Measurements from ENCODE around the gene THEM5.
"Not testable (repeated sequence)": the region's sequence is repeated elsewhere in the genome, so short reads cannot be mapped to it uniquely, and the experiment has no call there.

THEM5 gene, protein sequence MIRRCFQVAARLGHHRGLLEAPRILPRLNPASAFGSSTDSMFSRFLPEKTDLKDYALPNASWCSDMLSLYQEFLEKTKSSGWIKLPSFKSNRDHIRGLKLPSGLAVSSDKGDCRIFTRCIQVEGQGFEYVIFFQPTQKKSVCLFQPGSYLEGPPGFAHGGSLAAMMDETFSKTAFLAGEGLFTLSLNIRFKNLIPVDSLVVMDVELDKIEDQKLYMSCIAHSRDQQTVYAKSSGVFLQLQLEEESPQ

DNA sequence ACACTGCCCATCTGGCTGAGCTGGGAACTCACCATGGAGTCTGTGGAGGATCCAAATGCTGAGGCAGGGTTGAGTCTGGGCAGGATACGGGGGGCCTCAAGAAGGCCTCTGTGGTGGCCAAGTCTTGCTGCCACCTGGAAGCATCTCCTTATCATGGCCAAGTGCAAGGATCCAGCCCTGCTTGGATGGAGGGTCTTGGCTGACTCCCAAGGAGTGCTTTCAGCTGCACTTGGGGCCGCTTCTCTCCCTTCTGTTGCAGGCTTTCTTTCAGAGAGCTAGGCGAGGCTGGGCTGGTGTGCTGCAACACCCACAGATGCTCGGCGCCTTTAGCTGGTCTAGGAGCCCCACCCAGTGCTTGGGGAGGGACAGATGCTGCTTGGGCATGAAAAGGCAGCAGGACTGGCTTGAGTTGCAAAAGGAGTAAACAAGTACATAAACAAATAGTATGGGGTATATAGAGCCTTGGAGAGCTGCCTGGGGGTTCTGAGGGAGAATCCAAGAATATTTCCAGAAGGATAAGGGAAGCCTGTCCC lies at the start of gene THEM5:
THEM5 (minus strand) TSS at position 302 of the 533 bp plus-strand sequence; CDS start at position 155, 147 bp downstream.
- no peak for DNase-seq

DNA sequence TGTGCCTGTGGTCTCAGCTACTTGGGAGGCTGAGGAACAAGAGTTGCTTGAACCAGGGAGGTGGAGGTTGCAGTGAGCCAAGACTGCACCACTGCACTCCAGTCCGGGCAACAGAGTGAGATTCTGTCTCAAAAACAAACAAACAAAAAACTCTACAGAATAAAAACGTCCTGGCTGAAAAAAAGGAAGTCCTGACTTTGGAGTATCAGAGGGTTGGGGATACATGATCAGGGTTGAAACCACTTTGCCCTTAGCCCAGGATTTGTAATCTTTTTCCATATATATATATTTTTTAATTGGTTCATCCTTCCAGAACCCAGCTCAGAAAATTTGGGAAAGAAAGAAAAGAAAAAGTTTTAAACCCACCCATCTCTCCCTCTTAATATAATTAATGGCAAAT lies 49.3 kb upstream of the THEM5 start:
- DNase-seq, result no peak

DNA sequence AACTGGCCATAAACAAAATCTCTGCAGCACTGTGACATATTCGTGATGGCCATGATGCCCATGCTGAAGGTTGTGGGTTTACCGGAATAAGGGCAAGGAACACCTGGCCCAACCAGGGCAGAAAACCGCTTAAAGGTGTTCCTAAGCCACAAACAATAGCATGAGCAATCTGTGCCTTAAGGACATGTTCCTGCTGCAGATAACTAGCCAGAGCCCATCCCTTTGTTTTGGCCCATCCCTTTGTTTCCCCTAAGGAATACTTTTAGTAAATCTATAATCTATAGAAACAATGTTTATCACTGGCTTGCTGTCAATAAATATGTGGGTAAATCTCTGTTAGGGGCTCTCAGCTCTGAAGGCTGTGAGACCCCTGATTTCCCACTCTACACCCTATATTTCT lies 47.3 kb upstream of the THEM5 start:
- not testable (repeated sequence) for DNase-seq

DNA sequence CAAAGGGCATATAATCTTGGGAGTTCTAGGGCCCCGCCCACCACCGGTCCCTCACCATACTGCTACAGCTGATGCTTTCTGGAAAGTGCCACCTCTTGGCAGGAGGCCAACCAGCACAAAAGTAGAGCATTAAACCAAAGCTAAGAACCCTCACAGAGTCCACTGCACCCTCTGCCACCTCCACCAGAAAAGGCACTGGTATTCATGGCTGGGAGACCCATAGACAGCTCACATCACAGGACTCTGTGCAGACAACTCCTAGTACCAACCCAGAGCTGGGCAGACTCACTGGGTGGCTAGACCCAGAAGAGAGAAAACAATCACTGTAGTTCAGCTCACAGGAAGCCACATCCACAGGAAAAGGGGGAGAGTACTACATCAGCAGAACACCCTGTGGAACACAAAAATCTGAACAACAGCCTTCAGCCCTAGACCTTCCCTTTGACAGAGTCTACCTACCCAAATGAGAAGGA lies 45.0 kb upstream of the THEM5 start:
- no peak for DNase-seq

DNA sequence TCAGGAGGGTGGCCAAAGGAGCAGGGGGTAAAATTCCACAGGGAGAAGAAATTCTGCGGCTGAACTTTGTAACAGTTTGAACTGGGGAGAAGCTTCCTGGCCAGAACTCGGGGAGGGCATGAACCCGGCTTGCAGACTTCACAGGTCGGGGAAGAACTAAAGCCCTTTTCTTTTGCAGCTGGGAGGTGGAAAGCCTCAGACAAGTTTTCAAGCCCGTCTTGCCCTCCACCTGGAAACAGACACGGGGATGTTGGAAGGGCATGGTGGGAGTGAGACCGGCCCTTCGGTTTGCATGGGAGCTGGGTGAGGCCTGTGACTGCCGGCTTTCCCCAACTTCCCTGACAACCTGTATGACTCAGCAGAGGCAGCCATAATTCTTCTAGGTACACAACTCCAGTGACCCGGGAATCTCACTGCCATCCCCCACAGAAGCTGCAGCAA lies 44.5 kb upstream of the THEM5 start:
- no peak for DNase-seq

DNA sequence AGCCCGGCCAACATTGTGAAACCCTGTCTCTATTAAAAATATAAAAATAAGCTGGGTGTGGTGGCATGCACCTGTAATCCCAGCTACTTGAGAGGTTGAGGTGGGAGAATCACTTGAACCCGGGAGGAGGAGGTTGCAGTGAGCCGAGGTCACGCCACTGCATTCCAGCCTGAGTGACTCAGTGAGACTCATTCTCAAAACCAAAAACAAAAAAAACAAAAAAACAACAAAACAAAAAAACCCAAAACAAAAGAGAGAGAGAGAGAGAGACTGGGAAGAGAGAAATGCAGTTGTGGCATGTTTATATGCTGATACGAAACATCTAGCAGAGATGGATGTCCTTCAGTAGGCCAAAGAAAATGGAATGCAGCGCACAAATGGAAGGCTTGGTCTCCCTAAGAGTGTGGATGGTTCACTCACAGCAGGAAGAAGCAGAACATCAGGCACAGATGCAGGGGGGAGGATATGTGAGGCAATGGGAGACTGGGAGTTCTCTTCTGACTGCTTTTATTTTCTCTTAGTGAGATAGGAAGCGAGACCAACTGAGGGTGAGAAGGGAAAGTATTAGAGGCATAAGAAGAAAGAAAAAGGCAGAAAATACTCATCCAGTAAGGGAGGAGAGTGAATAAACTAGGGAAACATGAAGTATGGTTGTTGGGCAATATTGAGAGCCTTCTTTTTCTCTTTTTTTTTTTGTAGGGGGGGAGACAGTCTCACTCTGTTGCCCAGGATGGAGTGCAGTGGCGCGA lies 39.8 kb upstream of the THEM5 start:
- no peak for DNase-seq

DNA sequence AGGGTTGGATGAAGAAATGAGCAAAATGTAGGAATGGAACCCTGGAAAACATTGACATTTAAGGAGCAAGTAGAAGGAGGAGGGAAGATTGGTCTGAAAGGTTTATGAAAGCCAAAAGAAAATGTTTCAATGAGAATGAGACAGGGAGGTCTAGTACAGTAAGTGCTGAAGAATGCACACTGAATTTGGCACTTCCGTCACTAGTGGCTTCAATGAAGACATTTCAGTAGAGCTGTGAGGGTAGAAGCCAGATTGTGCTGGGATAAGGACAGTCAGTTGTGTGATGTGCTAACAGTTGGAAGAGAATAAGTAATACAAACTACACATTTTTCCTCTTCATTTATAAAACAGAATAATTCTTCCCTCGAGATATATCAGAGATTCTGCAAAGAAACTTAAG lies 38.7 kb upstream of the THEM5 start:
- no peak for DNase-seq

DNA sequence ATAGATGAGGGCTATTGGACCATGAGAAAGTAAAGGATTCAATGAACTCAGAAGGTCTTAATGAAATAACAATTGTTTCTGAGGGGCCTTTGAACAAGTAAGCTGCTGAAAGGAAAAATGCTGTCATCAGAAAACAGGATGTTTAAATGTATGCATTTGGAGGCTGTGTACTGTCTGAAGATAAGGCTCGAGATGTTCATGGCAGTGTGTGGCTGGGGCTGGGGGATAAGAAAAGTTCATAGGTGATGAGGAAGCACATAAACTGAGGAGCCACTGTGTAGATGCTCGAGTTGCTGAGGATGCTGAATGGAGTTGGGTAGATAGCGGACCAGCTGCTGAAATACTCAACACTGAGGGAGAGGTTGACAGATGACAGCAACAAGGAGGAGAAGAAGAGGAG lies 38.0 kb upstream of the THEM5 start:
- no peak for DNase-seq

DNA sequence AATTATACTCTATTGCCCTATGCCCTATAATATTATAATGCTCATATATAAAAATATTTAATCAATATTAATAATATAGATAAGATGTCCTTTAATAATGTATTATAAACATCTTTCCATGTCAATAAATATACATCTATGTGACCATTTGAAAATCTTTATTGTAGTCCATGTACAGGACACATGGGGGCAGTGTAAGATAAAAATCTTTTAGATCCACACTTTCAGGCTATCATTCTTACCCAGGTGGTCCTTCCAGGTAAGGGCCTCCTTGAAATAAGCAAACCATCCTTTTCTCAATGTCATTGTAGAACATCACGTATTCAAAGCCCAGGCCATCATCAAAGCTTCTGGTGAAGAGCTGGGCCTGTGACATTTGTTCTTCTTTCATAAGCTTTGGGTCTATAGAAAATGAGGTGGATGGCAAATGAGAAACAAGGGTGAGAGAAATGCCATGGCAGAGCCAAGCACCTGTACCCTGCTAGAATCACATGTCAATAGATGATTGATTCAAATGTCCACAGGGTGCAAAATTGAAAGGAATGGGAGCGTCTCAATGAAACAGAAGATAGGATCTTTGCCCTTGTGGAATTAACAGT lies 35.6 kb upstream of the THEM5 start:
- no peak for DNase-seq

DNA sequence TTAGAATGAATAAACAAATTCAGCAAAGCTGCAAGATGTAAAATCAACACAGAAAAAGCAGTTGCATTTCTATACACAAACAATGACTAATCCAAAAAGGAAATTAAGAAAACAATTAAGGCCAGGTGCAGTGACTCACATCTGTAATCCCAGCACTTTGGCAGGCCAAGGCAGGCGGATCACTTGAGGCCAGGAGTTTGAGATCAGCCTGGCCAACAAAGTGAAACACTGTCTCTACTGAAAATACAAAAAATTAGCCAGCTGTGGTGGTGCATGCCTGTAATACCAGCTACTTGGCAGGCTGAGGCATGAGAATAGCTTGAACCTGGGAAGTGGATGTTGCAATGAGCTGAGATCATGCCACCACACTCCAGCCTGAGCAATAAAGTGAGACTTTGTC lies 33.5 kb upstream of the THEM5 start:
- no peak for DNase-seq

DNA sequence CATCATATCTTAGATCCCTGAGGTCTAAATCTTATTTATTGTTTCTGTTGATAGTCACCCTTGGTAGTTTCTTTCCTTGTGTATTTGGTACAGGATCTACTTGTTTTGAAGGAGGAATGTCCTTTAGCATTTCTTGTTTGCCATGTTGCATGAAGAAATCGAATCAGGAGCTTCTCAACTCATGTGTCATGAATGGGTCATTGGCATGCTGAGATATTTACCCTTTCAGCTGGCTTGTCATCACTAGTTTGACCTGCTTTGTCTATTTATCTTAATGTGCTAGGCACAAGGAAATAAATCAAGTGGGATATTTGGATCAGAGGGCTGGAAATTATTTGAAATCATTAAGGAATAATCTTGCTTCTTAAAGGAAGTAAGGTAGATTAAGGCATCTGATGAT lies 32.0 kb upstream of the THEM5 start:
- no peak for DNase-seq

DNA sequence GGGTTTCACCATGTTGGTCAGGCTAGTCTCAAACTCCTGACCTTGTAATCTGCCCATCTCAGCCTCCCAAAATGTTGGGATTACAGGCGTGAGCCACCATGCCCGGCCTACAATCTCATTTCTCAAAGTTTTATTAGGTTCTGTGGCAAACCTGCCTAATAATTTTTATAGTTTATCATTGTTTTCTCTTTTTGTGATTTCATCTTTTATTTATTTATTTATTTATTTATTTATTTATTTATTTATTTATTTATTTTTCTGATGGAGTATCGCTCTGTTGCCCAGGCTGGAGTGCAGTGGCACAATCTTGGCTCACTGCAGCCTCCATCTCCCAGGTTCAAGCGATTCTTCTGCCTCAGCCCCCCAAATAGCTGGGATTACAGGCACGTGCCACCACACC lies 31.4 kb upstream of the THEM5 start:
- not testable (repeated sequence) for DNase-seq

DNA sequence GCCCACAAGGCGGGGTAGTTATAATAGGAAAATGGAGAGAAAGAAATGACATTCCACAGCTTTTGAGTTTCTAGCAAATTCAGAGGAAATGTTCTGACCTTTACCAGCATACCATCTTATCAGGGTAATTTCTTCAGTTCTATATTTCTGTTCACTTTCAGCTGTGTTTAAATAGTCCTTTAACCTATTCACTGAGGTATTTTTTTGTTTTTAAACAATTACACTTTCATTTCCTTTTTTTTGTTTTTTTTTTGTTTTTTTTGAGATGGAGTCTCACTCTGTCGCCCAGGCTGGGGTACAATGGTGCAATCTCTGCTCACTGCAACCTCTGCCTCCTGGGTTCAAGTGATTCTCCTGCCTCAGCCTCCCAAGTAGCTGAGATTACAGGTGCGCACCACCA lies 30.9 kb upstream of the THEM5 start:
- DNase-seq, result not testable (repeated sequence)

DNA sequence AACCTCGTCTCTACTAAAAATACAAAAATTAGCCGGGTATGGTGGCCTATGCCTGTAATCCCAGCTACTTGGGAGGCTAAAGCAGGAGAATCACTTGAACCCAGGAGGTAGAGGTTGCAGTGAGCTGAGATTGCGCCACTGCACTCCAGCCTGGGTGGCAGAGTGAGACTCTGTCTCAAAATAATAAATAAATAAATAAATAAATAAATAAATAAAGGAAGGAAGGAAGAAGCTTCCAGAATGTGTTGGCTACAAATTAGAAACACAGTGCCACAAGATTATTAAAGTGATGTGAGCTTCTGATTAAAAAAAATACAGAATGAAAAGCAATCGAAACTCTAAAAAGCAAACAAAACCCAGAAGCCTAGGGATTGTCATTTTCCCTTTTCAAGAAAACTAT lies 30.4 kb upstream of the THEM5 start:
- not testable (repeated sequence) for DNase-seq

DNA sequence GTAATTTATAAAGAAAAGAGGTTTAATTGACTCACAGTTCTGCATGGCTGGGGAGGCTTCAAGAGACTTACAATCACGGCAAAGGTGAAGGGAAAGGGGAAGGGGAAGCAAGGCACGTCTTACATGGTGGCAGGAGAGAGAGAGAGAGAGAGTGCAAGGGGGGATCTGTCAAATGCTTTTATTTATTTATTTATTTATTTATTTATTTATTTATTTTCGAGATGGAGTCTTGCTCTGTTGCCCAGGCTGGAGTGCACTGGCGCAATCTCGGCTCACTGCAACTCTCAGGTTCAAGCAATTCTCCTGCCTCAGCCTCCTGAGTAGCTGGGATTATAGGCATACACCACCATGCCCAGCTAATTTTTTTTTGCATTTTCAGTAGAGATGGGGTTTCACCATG lies 29.4 kb upstream of the THEM5 start:
- DNase-seq, result not testable (repeated sequence)

DNA sequence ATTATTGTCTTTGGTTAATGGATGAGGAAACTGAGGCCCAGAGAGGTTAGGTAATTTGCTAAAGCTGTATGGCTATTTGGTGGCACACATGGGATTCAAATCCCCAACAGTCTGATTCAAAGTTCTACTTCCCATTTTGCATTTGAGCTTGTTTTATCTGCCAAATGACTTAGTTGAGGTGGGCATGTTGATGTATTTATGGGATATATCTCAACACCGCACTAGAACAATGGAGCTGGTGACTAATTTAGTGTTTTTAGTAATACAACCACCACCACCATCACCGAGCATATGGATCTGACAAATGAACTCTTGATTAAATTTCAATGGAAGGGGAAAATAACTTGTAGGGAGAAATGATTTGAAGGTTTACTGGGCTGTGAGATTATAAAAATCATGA lies 29.0 kb upstream of the THEM5 start:
- no peak for DNase-seq

DNA sequence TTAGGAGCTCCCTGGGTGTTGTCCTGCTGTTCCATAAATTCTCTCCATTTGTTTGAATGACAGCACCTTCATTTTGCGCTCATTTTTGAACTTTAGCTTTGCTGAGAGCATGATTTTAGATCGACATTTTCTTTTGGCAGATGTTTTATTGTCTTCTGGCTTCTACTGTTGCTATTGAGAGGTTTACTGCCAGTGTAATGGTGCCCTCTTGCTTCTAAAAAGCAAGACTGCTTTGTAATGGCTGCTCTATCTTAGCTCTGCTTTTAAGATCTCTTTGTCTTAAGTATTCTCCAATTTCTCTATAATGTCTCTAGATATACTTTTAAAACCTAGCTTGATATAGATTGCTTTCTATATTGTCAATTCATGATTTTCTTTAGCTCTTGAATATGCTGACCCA lies 28.0 kb upstream of the THEM5 start:
- no peak for DNase-seq

DNA sequence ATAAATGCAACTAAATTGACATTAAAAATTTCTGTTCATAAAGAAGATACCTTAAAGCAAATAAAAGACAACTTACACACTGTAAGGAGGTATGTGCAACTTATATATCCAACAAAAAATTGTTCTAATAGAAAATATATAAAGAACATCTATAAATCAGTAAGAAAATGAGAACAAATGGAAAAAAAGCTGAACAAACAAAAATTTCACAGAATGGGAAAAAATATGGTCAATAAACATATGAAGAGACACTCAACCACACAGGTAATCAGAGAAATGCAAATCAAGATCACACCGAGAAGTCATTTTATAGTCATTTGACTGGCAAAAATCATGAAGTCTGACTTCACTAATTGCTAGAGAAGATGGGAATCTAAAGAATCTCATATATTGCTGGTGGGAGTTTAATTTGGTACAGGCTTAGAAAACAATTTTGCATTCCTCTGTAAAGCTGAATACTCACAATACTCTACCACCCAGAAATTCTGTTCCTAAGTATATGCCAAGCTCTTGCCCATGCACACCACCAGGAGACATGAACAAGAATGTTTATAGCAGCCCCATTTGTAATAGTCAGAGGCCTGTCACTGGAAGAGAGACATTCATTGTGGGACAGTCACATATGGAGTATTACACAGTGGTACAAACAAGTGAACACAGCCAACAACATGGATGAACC lies 22.0 kb upstream of the THEM5 start:
- no peak for DNase-seq

DNA sequence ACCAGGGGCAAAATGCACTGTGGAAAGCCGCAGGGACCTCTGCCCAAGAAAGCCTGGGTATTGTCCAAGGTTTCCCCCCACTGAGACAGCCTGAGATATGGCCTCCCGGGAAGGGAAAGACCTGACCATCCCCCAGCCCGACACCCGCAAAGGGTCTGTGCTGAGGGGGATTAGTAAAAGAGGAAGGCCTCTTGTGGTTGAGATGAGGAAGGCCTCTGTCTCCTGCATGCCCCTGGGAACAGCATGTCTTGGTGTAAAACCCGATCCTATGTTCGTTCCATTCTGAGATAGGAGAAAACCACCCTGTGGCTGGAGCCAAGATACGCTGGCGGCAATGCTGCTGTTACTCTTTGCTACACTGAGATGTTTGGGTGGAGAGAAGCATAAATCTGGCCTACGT lies 19.3 kb upstream of the THEM5 start:
- DNase-seq, result not testable (repeated sequence)

DNA sequence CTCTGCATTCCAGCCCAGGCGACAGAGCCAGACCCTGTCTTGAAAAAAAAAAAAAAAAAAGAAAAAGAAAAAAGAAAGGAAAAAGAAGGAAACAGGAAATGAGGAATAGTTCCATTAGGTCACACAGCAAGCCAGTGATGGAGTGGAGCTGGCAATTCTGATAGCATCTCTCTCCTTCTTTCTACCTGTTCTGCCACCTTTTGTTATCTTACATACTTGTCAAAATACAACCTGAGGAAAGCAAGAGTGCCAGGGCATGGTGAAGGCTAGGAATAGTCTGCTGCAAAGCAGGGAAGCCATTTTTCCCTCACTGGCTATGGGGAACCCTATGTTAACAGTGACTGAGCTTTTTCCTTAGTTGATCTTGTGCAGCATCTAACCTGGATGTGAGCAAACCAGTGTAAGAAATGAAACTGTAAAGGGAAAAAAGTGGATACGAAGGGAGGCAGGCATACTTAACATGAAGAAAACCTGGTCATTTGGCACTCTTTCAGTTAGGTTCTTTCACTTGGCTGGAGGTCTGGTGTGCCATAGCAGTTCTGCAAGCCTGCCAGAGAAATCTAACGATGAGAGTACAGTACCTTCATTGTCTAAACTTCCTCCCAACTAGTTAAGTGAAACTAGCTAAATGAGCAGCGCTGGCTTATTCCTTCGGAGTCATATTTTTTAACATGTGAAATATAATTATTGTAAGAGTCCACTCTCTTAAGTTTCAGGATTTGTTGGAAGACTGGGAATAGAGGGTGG lies 17.9 kb upstream of the THEM5 start:
- DNase-seq, result no peak

DNA sequence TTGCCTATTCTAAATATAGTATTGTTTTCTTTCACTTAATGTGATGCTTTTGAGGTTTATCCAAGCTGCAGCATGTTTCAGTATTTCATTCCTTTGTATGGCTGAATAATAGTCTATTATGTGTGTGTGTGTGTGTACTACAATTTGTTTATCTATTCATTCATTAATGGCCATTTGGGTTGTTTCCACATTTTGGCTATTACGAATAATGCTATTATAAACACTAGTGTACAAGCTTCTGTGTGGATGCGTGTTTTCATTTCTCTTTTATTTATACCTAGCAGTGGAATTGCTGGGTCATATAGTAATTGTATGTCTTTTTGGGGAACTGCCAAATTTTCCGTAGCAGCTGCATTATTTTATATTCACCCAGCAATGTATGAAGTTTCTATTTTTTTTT lies 15.0 kb upstream of the THEM5 start:
- no peak for DNase-seq

DNA sequence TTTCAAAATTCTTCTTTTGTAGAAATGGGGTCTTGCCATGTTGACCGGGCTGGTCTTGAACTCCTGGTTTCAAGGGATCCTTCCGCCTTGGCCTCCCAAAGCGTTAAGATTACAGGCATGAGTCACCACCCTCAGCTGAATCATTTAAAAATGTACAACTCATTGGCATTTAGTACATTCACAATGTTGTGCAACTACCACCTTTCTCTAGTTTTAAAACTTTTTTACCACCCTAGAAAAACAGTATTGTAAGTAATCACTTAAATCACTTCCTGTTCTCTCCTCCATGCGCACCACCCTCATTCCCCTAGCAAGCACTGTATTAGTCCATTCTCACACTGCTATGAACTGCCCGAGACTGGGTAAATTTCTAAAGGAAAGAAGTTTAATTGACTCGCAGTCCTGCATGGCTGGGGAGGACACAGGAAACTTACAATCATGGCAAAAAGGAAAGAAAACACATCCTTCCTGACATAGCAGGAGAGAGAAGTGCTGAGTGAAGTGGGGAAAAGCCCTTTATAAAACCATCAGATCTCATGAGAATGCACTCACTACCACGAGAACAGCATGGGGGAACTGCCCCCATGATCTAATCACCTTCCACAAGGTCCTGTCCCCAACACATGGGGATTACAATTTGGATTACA lies 14.4 kb upstream of the THEM5 start:
- DNase-seq, result no peak

All from NCI-H510A (cell line).